GM21447 (cell line): ENCODE data around the gene FBXO30.

Experiments
- ATAC-seq: cut with Tn5 transposase; IDR thresholded peaks from one replicate; pipeline ENCODE4 v1.9.1; 2021; ENCODE audit not compliant: unreplicated experiment

FBXO30 gene

GRCh38 chr6:145758113-145758512 lies 56.5 kb downstream of the FBXO30 start:
- ATAC-seq, result no peak

GRCh38 chr6:145756170-145756662 lies 58.4 kb downstream of the FBXO30 start:
- ATAC-seq, result no peak

- no peak for ATAC-seq
Measured at GRCh38 chr6:145755682-145756081, 58.9 kb downstream of the FBXO30 start.

- ATAC-seq, result no peak
Measured at GRCh38 chr6:145752638-145753037, 62.0 kb downstream of the FBXO30 start.

DNA sequence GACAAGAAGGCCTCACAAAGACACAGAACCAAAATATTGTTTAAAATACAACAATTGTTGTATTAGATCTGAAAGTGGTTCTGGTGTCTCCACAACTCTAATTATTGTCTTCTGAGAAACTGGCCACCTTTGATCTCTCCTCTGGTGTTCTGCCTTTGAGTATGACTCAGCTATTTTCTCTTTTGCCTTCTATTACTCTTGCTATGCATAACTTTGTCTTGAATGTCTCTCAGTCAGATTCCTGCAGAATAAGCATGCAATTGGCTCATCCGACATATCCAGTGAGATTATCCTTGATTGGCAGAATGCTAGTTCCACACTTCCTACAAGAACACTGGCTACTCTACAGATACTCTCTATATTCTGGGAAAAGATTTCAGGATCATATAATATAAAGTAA lies 65.0 kb downstream of the FBXO30 start:
- no peak for ATAC-seq

DNA sequence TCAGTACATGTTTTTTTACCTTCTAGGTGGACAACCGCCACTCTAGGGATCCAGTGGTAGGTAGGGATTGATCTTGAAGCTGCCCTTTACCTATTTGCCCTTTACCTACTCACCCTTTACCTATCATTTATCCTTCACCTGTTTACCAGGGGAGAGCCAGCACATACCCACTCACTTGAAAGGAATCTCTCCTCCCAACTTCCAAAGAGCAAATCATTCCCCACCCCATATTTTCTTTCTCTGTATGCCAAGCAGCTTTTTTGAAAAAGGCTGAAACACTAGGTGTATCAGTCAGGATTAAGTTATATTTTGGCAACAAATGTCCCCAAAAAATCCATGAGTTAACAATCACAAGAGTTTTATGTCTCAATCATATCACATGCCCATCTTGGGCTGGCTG lies 68.7 kb downstream of the FBXO30 start:
- no peak for ATAC-seq

DNA sequence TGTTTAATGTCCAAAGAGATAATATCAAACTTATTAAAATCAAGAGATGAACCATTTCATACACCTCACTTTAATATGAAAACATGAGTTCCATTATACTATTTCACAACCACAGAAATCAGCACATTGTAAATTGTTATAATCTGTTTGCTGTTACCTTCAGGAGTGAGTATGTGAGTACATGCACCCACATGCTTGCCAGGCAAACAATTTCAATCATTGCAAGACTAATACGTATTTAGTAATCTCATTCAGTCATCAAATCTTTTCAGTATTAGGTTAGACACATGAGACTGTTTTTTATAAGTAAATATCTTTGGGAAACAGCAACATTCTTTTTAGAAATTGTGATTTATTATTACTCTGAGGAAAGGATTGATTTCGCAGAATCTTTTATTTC lies 70.0 kb downstream of the FBXO30 start:
- no peak for ATAC-seq
